ENCODE data around the gene TIGD7. TPM values are rescaled to one million over a fixed set of nuclear protein-coding genes. Genes with fewer than 3 reads are reported as not detected.

The TIGD7 gene, protein sequence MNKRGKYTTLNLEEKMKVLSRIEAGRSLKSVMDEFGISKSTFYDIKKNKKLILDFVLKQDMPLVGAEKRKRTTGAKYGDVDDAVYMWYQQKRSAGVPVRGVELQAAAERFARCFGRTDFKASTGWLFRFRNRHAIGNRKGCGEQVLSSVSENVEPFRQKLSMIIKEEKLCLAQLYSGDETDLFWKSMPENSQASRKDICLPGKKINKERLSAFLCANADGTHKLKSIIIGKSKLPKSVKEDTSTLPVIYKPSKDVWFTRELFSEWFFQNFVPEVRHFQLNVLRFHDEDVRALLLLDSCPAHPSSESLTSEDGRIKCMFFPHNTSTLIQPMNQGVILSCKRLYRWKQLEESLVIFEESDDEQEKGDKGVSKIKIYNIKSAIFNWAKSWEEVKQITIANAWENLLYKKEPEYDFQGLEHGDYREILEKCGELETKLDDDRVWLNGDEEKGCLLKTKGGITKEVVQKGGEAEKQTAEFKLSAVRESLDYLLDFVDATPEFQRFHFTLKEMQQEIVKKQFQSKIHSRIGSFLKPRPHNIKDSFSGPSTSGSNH
- 1 to 10 TPM; 6.1 to 8.3 (median 6.6) TPM for total RNA-seq

DNA sequence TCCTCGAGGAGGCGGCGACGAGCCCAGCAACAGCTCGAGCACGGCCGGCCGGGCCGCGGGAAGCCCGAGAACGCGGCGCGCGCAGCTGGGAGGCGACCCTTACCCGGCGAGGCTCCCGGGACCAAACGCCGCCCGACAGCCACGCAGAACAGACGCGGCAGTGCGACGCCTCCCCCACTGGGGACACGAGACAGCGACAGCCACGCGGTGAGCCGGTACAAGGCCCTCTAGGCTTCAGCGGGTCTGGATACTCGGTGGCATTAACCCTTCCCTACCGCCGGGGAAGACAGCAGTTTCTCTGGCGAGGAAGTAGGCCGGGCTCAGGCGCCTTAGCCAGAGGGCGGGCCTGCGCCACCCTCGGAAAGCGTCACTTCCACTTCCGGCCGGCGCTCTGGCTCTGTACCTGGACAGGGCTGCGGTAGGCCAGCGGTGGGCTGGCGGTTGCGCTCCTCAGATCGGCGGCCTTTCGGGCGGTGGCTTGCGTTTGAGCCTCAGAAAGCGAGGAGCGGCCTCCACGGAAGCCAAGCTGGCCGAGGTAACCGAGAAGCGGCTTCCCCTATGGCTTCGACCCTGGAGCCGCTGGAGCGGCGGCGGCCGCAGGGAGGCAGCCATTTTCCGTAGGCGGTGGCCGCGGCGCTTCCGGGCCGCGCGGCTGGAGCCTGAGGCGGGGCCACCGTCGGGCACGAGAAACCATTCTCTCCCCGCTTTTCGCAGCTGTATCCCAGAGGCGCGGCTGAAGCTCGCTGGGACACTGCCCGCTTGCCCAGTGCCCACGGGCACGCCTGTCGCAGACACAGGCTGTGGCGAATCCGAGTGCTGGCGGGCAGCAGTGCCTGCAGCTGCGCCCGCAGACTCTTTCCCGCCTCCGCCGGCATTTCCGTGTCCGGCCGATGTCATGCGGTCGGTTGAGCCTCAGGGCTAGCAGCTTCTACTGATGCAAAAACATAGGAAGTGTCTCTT, at the start of gene TIGD7, which contains the start of gene ZNF75A:
TIGD7 (minus strand) TSS at position 322 of the 960 bp plus-strand sequence. CDS start 4,816 bp downstream, outside the sequence.
ZNF75A (plus strand) TSS at position 389 of the 960 bp plus-strand sequence. CDS start 2,932 bp downstream, outside the sequence.
- Histone ChIP-seq H3K4me3 (peak within 1 kb of the TSS; percentile 65 to 85 (median 76)), H3K4me1 (peaks cover 0 to 24% (median 13%) of the 10 kb centered on the region in 4 donors), H3K9me3 (peaks cover 0 to 88% (median 33%) of the 10 kb centered on the region in 4 donors), H3K27ac (peak within 1 kb of the TSS; percentile 57 to 88 (median 87)), H3K27me3 (no peaks in the 10 kb centered on the region), H3K36me3 (peaks cover 8 to 74% (median 13%) of the 10 kb centered on the region in 3 donors)
- DNase-seq (ENCODE audit: low spot score in 2 of 2), result peak; percentile 56 to 62
- 1 to 4% methylated on average over 34 to 40 of the region's 103 CpGs for WGBS, 2 donors
- TF ChIP-seq, protein P1, sequence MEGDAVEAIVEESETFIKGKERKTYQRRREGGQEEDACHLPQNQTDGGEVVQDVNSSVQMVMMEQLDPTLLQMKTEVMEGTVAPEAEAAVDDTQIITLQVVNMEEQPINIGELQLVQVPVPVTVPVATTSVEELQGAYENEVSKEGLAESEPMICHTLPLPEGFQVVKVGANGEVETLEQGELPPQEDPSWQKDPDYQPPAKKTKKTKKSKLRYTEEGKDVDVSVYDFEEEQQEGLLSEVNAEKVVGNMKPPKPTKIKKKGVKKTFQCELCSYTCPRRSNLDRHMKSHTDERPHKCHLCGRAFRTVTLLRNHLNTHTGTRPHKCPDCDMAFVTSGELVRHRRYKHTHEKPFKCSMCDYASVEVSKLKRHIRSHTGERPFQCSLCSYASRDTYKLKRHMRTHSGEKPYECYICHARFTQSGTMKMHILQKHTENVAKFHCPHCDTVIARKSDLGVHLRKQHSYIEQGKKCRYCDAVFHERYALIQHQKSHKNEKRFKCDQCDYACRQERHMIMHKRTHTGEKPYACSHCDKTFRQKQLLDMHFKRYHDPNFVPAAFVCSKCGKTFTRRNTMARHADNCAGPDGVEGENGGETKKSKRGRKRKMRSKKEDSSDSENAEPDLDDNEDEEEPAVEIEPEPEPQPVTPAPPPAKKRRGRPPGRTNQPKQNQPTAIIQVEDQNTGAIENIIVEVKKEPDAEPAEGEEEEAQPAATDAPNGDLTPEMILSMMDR (IDR thresholded peaks at IDR 0.05), result peak; percentile 8 to 59 (median 23)
- TF ChIP-seq EP300 (IDR thresholded peaks at IDR 0.05), result peak; percentile 40 to 95
- TF ChIP-seq POLR2A (IDR thresholded peaks at IDR 0.05), result peak; percentile 74 to 77

DNA sequence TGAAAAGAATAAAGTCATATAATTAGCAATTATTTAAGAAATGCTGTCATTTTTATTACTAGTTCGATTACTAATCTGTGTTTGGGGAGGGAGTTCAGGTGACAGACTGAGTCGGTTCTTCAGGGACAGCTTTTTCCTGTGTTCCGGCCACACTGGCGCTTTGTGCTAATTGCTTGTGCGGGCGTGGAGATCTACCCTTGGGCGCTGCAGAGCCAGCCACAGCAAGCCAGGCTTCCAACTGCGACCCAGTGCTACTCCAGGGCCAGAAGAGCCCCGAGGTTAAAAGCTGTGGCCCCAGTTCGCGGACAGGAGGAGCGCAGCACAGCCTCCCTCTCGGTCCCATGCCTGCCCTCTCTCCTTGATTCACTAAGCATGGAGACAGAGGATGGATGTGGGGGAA, 43.9 kb upstream of the TIGD7 start:
- TF ChIP-seq EP300 (IDR thresholded peaks at IDR 0.05) (no peak), POLR2A (IDR thresholded peaks at IDR 0.05) (no peak)
- TF ChIP-seq, protein P1 (IDR thresholded peaks at IDR 0.05), result no peak
- no peaks in the 10 kb centered on the region for H3K4me1 ChIP-seq
- peaks cover 0 to 13% (median 0%) of the 10 kb centered on the region in 4 donors for H3K9me3 ChIP-seq
- H3K27me3 ChIP-seq, result no peaks in the 10 kb centered on the region
- DNase-seq (ENCODE audit: low spot score in 2 of 2), result no peak
- H3K4me3 ChIP-seq, result no peak overlapping the region
- no peak overlapping the region for H3K27ac ChIP-seq
- no peaks in the 10 kb centered on the region for H3K36me3 ChIP-seq
- WGBS, 2 donors, result 59 to 69% methylated on average over 13 of the region's 13 CpGs

DNA sequence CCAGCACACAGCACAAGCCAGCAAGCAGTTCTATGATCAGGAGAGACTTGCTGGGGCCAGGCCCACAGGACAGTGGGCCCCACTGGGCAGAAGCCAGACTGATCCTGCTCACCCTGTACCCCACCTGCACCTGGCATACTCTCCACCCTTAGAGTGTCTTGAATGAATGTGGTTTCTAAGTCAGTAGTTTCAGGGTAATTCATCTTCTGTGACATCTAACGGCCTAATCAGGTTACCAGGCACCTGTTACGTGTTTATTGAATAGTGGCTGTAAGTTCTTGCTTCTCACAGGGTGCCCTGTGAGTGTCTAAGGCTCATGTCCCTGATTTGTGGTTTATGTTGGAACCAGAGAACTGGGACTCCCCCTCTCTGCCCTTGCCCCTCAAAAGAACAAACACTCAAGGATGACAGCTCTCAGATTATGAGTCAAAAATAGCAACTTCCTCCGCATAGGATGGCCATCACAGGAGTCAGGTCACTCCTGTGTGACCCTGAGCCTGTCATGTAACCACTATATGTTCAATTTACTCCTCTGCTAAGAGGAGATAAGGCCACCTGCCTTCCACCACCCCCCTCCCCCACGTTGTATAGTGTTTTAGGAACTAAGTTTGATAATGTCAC, 43.4 kb upstream of the TIGD7 start:
- Histone ChIP-seq H3K27ac (no peak overlapping the region), H3K4me3 (no peak overlapping the region), H3K9me3 (peaks cover 0 to 16% (median 0%) of the 10 kb centered on the region in 4 donors), H3K4me1 (no peaks in the 10 kb centered on the region), H3K27me3 (no peaks in the 10 kb centered on the region), H3K36me3 (no peaks in the 10 kb centered on the region)
- WGBS, 2 donors, result 50 to 51% methylated on average over 4 of the region's 4 CpGs
- no peak for TF ChIP-seq EP300 (IDR thresholded peaks at IDR 0.05)
- no peak for TF ChIP-seq POLR2A (IDR thresholded peaks at IDR 0.05)
- TF ChIP-seq, protein P1 (IDR thresholded peaks at IDR 0.05), result no peak
- no peak for DNase-seq (ENCODE audit: low spot score in 2 of 2)

DNA sequence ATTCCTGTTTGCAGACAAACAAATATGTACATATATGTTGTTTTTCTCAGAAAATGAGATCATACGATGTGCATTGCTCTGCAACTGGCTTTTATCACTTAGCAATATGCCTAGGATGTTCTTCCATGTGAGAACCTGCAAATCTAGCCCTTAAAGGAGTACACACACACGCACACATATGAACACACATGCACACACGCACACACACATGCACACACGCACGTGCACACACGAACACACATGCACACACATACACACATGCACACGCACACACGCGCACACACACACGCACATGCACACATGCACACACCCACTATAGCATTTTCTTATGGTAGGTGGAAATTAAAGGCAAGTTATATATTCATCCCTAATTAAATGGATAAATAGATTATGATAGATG, 42.4 kb upstream of the TIGD7 start:
- DNase-seq (ENCODE audit: low spot score in 2 of 2), result no peak

More for the DNA sequence above, 42.4 kb upstream of the TIGD7 start:
- Histone ChIP-seq H3K4me3 (no peak overlapping the region), H3K27ac (no peak overlapping the region), H3K9me3 (peaks cover 0 to 18% (median 0%) of the 10 kb centered on the region in 4 donors), H3K36me3 (no peaks in the 10 kb centered on the region), H3K4me1 (no peaks in the 10 kb centered on the region), H3K27me3 (no peaks in the 10 kb centered on the region)
- WGBS, 2 donors, result 61 to 71% methylated on average over 10 of the region's 10 CpGs
- TF ChIP-seq, protein P1 (IDR thresholded peaks at IDR 0.05), result no peak
- TF ChIP-seq POLR2A (IDR thresholded peaks at IDR 0.05) (no peak), EP300 (IDR thresholded peaks at IDR 0.05) (no peak)

All from tibial nerve (tissue), 4 donors.